GM21619 (cell line): ENCODE measurements around the gene POTEB3.
"Not testable (repeated sequence)": the region's sequence is repeated elsewhere in the genome, so short reads cannot be mapped to it uniquely, and the experiment has no call there.

Experiments used
- ATAC-seq: cut with Tn5 transposase; IDR thresholded peaks from one replicate; pipeline ENCODE4 v1.9.1; 2021; ENCODE audit not compliant: unreplicated experiment

POTEB3 gene

DNA sequence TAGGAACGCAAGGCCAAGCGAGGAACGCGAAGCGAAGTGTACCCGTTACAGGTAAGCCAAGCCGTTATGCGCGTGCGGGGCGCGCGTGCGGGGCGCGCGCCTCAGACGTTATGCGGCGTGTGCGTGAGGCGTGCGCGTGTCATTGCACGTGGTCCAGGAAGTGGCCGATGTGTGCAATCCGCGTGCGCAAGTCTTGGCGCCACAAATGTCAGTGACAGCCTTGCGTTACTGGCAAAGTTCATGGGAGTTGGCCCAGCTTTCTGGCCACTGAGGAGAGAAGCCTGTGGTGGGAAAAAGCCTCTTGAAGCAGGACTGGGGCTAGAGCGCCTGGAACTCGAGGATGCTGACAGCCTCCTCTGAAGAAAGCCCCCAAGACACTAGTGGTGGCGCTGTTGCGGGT, at the start of gene POTEB3:
Gene POTEB3, minus strand, starts transcription at position 101 of the 400 bp plus-strand sequence. CDS start 488 bp downstream, outside the sequence.
- ATAC-seq = not testable (repeated sequence)

DNA sequence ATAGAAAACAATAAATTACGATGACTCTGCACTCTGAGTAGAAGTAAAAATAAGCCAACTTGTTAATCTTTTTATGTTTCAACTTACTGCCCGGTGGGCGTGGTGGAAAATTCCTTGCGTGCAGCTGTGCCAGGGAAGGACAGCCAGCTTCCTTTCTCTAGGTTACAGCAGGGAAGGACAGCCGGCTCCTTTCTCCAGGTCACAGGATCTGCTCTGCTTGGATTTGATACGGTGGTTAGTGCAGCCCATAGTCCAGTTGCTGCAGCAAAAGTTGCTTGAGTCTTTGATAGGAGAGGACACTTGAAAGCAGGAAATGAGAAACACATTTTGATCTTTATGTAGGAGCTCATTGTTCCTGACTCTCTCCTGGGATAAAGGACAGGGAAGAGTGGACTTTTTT, 13.4 kb upstream of the POTEB3 start:
- ATAC-seq = not testable (repeated sequence)

DNA sequence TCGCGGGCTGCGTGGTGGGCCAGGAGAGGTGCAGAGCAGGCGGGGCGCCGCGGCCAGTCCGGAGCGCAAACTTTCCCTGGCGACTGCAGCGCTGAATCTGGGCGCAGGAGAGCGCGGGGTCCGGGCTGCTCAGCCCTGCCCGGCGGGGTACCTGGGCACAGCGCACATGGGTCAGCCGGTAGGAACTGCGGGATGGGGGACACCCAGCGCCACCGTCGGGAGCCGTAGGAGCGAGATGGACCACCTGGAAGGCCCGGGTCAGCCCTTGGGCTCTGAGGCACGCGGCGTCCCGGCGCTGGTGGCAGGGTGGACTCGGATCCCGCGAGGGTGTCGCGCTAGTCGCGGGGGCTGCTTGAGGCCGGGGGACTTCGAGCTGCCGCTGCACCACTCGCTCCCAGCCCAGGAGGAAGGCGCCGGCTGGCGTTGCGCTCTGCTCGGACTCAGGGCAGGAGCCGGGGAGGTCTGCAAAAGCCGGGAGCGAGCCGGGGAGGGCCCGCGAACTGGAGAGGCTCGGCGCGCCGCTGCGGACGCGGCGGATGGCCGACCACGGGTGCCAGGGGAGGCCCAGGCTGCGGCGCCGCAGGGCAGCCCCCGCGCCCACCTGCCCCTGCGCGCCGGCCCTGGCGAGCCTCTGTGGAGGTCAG, 11.7 kb upstream of the POTEB3 start:
- not testable (repeated sequence) for ATAC-seq

DNA sequence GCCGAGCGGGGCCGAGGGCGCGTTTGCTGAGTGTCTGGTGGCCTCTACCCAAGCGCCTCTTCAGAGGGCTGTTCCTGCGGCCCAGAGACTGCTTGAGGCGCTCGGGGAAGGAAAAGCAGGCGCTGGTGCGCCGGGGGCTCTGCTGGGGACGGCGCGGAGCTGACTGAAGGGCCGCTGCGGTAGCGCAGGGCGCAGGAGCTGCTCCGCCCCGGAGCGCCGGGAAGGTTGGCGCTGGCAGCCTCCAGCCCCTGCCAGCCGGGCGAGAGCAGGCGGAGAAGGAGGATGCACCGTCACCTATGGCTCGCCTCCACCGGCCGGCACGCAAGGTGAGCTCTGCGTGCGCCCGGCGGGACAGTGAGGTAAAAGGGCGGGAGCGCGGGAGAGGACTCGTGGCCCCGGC, 11.2 kb upstream of the POTEB3 start:
- ATAC-seq = not testable (repeated sequence)

DNA sequence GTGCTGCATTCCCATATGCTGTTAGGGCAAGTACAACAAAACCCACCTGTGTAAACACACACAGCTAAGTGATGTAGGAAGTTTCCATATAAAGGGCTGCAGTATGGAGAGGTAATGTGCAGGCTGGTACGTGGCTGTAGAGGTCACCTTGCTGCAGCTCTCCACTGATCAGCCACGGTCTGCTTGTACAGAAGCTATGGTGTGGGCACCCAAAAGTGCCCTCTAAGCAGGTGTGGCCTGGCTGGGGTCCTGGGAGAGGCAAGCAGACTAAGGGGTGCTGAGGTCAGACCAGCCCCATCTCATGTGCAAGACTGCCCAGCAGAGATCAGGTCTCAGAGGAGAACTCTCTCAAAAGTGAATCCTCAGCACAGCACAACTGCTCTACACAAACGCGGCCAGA, 32.9 kb downstream of the POTEB3 start:
- ATAC-seq = not testable (repeated sequence)

DNA sequence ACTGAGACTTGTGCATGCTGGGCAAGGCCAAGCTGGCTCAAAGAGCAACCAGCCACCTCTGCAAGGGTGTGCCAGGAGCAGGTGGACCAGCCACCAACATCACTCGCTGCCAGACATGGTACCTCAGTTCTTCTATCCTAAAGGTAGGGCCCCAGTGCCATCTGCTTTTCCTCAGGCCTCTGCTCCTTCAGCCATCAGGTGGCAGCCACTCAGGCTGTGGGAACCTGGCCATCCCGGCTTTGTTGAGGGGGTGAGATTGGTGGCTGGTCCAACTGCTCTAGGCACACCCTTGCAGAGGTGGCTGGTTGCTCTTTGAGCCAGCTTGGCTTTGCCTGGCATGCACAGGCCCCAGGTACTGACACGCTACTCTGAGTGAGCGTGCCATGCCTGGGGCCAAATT, 38.8 kb downstream of the POTEB3 start:
- ATAC-seq = not testable (repeated sequence)

DNA sequence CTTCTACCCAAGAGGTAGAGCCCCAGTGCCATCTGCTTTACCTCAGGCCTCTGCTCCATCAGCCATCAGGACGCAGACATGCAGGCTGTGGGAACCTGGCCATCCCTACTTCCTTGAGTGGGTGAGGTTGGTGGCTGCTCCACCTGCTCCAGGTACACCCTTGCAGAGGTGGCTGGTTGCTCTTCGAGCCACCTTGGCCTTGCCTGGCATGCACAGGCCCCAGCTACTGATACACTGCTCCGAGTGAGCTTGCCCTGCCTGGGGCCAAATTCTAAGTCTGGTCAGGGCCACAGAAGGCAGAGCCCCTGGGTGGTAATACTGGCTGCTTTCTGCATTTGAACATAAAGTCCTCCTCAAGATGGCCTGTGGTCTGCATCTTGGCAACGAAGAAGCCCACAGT, 41.2 kb downstream of the POTEB3 start:
- not testable (repeated sequence) for ATAC-seq

DNA sequence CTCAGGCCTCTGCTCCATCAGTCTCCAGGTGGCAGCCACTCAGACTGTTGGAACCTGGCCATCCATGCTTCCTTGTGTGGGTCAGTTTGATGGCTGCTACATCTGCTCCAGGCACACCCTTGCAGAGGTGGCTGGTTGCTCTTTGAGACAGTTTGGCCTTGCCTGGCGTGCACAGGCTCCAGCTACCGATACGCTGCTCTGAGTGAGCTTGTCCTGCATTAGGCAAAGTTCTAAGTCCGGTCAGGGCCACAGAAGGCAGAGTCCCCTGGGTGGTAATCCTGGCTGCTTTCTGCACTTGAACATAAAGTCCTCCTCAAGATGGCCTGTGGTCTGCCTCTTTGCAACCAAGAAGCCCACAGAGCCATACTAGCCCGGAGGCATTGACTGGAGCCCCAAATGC, 41.8 kb downstream of the POTEB3 start:
- ATAC-seq = not testable (repeated sequence)

DNA sequence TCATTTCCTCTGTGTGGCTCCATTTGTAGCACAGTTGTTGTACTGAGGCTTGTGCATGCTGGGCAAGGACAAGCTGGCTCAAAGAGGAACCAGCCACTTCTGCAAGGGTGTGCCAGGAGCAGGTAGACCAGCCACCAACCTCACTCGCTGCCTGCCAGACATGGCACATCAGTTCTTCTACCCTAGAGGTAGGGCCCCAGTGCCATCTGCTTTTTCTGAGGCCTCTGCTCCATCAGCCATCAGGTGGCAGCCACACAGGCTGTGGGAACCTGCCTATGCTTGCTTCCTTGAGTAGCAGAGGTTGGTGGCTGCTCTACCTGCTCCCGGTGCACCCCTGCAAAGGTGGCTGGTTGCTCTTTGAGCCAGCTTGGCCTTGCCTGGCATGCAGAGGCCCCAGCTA, 42.6 kb downstream of the POTEB3 start:
- ATAC-seq = not testable (repeated sequence)

DNA sequence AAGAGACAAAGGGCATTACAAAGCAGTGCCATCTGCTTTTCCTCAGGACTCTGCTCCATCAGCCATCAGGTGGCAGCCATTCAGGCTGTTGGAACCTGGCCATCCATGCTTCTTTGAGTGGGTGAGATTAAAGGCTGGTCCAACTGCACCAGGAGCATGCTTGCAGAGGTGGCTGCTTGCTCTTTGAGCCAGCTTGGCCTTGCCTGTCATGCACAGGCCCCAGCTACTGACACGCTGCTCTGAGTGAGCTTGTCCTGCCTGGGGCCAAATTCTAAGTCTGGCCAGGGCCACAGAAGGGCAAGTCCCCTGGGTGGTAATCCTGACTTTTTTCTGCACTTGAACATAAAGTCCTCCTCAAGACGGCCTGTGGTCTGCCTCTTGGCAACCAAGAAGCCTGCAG, 43.1 kb downstream of the POTEB3 start:
- ATAC-seq = not testable (repeated sequence)

DNA sequence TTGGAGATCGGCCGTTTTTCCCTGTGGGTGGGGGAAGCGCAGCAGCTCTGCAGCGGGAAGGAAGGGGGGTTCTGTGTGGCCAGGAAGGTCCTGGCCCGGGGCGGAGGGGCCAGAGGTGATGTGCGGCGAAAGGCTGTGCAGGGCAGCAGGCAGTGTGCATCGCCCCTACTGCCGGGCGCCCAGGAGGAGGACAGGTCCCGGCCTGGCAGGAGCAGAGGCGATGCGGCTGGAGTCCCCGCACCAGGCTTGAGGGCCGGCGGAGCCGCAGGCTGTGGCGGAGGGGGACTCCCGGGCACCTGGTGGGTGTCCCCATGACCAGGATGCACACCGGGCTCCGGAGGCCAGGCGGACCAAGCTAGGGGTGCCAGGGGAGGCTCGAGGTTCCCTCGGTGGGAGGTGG, 54.3 kb downstream of the POTEB3 start:
- ATAC-seq = not testable (repeated sequence)

DNA sequence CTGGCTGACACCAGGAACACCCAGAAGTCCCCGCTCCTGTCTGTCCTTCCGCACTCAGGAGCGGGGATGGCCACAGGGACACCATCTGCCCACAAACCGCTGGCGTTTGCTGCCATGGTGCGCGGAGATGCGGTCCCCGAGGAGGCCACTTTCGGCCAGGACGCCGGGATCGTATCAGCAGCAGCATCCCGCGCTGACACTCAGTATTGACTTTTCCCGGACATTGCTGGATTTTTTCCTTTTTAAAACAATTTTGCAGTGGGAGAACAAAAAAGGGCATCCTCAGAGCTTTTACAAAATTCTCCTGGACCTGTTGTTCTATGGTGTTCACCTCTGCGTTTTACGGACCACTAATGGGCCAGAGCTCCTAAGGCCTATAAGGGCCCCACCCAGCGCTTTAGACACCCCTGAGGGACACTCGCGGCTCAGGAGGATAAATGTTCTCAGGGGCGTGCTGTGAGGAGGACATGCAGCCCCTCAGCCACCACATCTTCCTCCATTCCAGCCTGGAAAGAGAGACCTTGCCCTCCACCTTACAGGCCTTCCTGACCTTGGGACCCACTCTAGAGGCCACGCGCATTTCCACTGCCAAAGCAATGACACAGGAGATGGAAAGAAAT, 56.3 kb downstream of the POTEB3 start:
- ATAC-seq = not testable (repeated sequence)

DNA sequence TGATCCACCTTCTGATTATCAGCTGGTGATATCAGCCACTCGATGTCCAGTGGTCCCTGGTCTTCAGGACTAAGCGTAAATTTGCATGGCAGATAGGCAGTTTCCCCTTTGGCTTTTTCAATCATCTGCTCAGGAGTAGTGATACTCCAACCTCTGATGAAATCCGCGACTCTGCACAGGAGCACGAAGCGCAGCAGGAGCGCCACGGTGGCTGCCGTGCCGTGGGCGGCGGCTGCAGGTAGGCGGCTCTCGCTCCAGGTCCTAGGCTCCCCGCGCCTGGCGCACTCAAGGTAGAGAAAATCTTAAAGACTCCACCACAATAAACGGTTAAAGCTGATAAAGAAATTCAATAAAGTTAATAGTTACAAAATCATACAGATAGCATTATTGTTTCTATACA, 66.6 kb downstream of the POTEB3 start:
- ATAC-seq = not testable (repeated sequence)

DNA sequence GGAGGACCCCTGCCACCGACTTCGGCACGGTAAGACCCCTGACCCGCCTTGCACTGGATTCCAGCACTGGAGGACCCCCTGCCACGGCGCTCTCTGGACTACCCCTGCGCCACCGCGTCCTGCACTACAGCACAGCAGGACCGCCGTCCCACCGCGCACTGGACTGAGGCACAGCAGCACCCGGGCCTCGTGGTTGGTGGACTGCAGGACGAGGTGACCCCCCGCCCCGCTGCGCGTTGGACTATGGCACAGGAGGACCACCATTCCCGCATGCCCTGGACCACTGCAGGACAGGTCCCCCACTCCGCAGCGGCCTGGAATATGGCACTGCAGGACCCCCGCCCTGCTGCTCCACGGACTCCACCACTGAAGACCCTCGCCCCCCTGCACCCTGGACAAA, 71.1 kb downstream of the POTEB3 start:
- ATAC-seq = not testable (repeated sequence)

DNA sequence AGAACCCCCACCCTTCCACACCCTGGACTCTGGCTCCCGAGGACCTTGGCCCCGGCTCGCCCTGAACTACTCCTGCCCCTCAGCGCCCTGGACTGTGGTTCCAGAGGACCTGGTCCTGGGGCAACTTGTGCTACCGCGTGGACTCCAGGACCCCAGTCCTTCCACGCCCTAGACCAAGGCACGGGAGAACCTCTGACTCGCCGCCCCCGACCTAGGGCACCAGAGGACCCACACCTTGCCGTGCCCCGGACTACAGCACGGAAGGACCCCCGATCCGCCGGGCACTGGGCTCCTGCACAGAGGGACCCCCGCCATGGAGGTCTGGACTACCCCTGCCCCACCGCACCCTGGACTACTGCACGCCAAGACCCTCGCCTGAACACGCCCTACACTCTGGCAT, 71.7 kb downstream of the POTEB3 start:
- not testable (repeated sequence) for ATAC-seq
